ENCODE measurements around the gene RTN3.

RTN3 gene

GRCh38 chr11:63795066-63795465, 113.8 kb downstream of the RTN3 start:
- no peak overlapping the region for H2AFZ ChIP-seq (ENCODE audit: low read depth, low read length)
- TF ChIP-seq CTCF (IDR thresholded peaks at IDR 0.05; ENCODE audit: borderline replicate concordance, extremely low read depth, low read length, poor library complexity, severe bottlenecking) = no peak
- TF ChIP-seq EZH2 (IDR thresholded peaks at IDR 0.05; ENCODE audit: borderline replicate concordance, low read depth, low read length, severe bottlenecking) = no peak
- no peaks in the 10 kb centered on the region for H3K4me1 ChIP-seq (ENCODE audit: insufficient read depth, low read length)
- no peak overlapping the region for H3K9ac ChIP-seq (ENCODE audit: low read depth, low read length)
- DNase-seq (no peak), ATAC-seq (ENCODE audit: insufficient read depth, low read depth) (no peak)
- no peaks in the 10 kb centered on the region for H3K79me2 ChIP-seq (ENCODE audit: insufficient read depth, low read length)
- H3K4me3 ChIP-seq (ENCODE audit: low read depth in 1 of 2, low read length in 2 of 2) = no peak overlapping the region
- no peaks in the 10 kb centered on the region for H4K20me1 ChIP-seq (ENCODE audit: insufficient read depth, low read length)
- H3K36me3 ChIP-seq (ENCODE audit: insufficient read depth, low read length) = no peaks in the 10 kb centered on the region
- H3K9me3 ChIP-seq (ENCODE audit: insufficient read depth, low read length, severe bottlenecking) = peaks cover 16% of the 10 kb centered on the region
- no peaks in the 10 kb centered on the region for H3K27me3 ChIP-seq (ENCODE audit: insufficient read depth, low read length, poor library complexity)
- H3K27ac ChIP-seq (ENCODE audit: low read length) = no peak overlapping the region
- no peak overlapping the region for H3K4me2 ChIP-seq (ENCODE audit: insufficient read depth, low read length)

GRCh38 chr11:63800921-63801320, 119.6 kb downstream of the RTN3 start:
- Histone ChIP-seq H3K9me3 (ENCODE audit: insufficient read depth, low read length, severe bottlenecking) (no peaks in the 10 kb centered on the region), H3K4me2 (ENCODE audit: insufficient read depth, low read length) (no peak overlapping the region), H2AFZ (ENCODE audit: low read depth, low read length) (no peak overlapping the region), H3K4me1 (ENCODE audit: insufficient read depth, low read length) (no peaks in the 10 kb centered on the region), H3K4me3 (ENCODE audit: low read depth in 1 of 2, low read length in 2 of 2) (no peak overlapping the region), H3K27me3 (ENCODE audit: insufficient read depth, low read length, poor library complexity) (no peaks in the 10 kb centered on the region), H4K20me1 (ENCODE audit: insufficient read depth, low read length) (no peaks in the 10 kb centered on the region), H3K79me2 (ENCODE audit: insufficient read depth, low read length) (no peaks in the 10 kb centered on the region), H3K27ac (ENCODE audit: low read length) (no peak overlapping the region), H3K36me3 (ENCODE audit: insufficient read depth, low read length) (no peaks in the 10 kb centered on the region), H3K9ac (ENCODE audit: low read depth, low read length) (no peak overlapping the region)
- no peak for DNase-seq
- TF ChIP-seq EZH2 (IDR thresholded peaks at IDR 0.05; ENCODE audit: borderline replicate concordance, low read depth, low read length, severe bottlenecking) (no peak), CTCF (IDR thresholded peaks at IDR 0.05; ENCODE audit: borderline replicate concordance, extremely low read depth, low read length, poor library complexity, severe bottlenecking) (no peak)
- ATAC-seq (ENCODE audit: insufficient read depth, low read depth) = no peak

GRCh38 chr11:63802637-63803414, 121.5 kb downstream of the RTN3 start:
- Histone ChIP-seq H3K9ac (ENCODE audit: low read depth, low read length) (no peak overlapping the region), H3K27me3 (ENCODE audit: insufficient read depth, low read length, poor library complexity) (no peaks in the 10 kb centered on the region), H3K4me2 (ENCODE audit: insufficient read depth, low read length) (no peak overlapping the region), H2AFZ (ENCODE audit: low read depth, low read length) (no peak overlapping the region), H3K79me2 (ENCODE audit: insufficient read depth, low read length) (no peaks in the 10 kb centered on the region), H3K27ac (ENCODE audit: low read length) (no peak overlapping the region), H3K4me1 (ENCODE audit: insufficient read depth, low read length) (no peaks in the 10 kb centered on the region), H3K4me3 (ENCODE audit: low read depth in 1 of 2, low read length in 2 of 2) (no peak overlapping the region), H3K9me3 (ENCODE audit: insufficient read depth, low read length, severe bottlenecking) (no peaks in the 10 kb centered on the region), H4K20me1 (ENCODE audit: insufficient read depth, low read length) (no peaks in the 10 kb centered on the region), H3K36me3 (ENCODE audit: insufficient read depth, low read length) (no peaks in the 10 kb centered on the region)
- DNase-seq (no peak), ATAC-seq (ENCODE audit: insufficient read depth, low read depth) (no peak)
- TF ChIP-seq CTCF (IDR thresholded peaks at IDR 0.05; ENCODE audit: borderline replicate concordance, extremely low read depth, low read length, poor library complexity, severe bottlenecking) (no peak), EZH2 (IDR thresholded peaks at IDR 0.05; ENCODE audit: borderline replicate concordance, low read depth, low read length, severe bottlenecking) (no peak)
